T-helper 1 cell (primary cell): ENCODE data around the gene USP47.

Experiments
- DNase-seq, 5 donors: peaks; one replicate each; pipeline ENCODE4 v3.0.0-alpha.2; 2012 to 2020

Gene USP47

DNA sequence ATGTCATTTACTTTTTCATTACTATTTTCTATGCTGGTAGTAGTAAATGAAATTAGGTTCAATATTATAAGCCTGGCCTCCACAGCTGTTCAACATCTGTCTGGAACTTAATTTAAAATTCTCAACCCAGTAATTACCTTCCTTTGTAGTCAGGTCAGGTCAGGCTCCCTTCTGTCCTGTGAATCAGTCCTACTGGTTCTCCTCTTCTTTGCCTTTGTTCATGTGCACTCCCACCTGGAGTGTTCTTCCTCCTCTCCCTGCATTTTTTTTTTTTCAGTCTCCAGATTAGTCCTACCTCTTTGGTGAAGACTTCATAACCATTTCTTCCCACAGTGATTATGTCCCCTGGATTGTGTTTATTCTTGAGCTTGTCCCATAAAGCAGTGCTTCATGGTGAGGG, 98.8 kb downstream of the USP47 start:
- no peak for DNase-seq

DNA sequence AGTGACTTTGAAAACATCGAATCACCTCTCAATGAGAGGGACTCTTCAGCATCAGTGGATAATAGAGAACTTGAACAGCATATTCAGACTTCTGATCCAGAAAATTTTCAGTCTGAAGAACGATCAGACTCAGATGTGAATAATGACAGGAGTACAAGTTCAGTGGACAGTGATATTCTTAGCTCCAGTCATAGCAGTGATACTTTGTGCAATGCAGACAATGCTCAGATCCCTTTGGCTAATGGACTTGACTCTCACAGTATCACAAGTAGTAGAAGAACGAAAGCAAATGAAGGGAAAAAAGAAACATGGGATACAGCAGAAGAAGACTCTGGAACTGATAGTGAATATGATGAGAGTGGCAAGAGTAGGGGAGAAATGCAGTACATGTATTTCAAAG, 100.9 kb downstream of the USP47 start:
- DNase-seq: no peak

DNA sequence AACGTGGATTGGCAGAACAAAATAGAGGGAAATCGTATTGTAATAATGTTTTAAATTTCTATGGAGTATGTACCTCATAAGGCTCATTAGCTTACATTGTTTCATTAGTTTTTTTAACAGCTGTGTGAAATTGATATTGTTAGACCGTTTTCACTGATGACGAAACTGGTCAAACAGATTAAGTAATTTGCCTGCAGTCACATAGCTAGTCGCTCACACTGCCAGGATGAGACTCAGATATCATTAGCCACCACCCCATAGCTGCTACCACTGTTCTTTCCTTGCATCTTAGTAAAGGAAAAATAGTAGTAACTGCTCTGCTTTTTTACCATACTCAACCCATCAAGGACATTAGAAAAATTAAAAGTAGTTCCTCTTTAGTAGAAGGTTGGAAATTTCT, 102.7 kb downstream of the USP47 start:
- no peak for DNase-seq

DNA sequence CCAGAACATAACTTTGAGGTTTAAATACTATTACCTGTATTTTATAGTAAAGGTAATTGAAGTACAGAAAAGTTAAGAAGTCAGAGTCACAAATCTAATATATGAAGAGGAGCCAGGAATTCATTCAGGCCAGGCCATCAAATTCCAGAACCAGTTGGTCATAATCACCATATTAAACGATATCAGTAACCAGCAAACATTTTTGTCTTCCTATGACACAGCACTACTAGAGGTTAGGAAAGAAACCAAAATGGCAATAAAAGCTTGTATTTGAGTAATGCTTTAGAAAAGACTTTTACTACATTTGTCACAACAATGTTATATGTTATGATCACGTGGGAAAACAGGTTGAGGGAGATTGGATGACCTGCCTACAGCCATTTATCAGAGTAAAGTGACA, 104.4 kb downstream of the USP47 start:
- no peak for DNase-seq

DNA sequence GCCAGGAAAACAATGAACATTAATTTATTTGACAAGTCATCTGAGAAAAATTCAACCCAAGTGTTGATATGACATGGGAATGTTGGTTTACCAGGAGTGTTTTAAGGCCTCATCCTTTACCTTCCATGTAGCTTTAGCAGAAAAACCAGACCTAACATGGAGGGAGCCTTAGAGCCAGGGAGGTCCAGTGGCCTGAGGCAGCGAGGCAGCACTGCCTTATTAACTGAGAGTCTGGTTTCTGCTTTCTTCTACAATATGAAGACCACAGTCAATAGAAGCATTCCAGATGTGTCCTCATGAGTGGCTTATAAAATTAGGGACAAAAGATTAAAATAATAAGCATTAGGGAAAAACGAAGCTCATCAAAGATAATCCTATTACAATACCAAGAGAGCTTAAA, 105.1 kb downstream of the USP47 start:
- no peak for DNase-seq

DNA sequence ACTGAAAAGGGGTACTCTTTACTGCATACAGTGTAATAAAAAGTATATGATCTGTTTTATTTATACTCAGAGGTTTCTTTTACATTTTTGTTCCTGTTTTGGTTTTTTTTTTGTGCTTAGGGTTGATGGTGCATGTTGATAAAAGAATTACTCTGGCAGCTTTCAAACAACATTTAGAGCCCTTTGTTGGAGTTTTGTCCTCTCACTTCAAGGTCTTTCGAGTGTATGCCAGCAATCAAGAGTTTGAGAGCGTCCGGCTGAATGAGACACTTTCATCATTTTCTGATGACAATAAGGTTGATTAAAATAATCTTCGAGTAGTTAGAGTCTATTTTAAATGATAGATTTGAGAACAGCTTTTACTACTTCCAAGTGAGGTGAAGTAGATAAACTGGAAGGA, 106.1 kb downstream of the USP47 start:
- DNase-seq: no peak

DNA sequence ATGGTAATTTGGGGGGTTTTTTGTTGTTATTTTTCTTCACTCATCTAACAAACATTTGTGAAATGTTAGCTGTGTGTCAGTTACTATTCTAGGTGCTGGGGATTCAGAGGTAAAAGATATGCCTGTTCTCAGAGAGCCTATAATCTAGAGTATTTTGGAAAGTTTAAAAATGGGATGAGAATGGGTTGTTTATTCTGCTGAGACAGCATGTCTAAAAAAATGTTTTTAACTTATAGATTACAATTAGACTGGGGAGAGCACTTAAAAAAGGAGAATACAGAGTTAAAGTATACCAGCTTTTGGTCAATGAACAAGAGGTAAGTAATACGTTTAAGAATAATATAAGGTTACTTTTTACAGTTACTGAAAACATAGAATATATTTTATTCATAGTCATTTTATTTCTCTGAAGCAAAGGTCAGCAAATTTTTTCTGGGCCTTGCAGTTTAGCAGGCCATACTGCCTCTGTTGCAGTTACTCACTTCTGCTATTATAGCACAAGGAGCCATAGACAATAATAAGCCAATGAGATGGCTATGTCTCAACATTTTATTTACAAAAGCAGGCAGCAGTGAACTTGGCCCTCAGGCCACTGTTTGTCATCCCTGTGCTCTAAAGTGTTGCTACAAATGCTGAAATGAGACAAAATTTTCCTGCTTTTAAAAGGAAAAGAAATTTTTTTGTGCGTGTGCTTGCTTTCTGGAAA, 106.6 kb downstream of the USP47 start:
- no peak for DNase-seq

DNA sequence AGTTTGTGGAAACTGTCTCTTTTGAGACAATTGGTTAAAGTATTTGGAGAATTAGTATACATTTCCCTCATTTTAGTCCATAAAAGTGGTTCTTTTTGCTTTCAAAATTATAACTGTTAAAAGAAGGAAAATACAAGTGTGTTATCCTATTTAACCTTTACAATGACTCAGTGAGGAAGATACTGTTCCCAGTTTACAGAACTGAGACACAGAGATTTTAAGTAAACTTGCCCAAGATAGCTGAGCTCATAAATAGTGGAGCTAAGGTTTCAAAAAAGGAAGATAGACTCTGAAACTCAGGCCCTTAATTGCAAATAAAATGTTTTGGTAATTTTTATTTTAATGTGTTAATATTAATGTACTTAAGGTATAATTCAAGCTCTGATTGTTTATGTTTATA, 107.7 kb downstream of the USP47 start:
- DNase-seq: no peak

DNA sequence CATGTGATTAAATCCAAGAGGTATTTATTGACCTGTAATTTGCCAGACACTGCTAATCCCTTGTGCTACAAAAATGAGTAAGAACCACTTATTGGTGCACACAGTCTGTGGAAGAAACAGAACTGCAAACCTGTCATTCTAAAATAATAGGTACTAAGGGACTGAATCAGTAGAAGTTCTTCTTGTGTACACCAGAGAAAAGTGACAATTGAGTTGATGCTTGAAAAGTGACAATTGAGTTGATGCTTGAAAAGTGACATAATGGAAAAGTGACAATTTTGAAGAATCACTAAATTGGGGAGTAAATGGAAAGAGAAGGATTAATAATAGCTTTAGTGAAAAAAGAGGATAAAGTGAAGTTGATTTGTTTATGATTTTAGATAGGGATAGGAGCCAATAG, 110.3 kb downstream of the USP47 start:
- no peak for DNase-seq

DNA sequence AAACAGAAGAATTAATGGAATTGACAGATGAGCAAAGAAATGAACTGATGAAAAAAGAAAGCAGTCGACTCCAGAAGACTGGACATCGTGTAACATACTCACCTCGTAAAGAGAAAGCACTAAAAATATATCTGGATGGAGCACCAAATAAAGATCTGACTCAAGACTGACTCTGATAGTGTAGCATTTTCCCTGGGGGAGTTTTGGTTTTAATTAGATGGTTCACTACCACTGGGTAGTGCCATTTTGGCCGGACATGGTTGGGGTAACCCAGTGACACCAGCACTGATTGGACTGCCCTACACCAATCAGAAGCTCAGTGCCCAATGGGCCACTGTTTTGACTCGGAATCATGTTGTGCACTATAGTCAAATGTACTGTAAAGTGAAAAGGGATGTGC, 114.2 kb downstream of the USP47 start:
- DNase-seq: no peak

DNA sequence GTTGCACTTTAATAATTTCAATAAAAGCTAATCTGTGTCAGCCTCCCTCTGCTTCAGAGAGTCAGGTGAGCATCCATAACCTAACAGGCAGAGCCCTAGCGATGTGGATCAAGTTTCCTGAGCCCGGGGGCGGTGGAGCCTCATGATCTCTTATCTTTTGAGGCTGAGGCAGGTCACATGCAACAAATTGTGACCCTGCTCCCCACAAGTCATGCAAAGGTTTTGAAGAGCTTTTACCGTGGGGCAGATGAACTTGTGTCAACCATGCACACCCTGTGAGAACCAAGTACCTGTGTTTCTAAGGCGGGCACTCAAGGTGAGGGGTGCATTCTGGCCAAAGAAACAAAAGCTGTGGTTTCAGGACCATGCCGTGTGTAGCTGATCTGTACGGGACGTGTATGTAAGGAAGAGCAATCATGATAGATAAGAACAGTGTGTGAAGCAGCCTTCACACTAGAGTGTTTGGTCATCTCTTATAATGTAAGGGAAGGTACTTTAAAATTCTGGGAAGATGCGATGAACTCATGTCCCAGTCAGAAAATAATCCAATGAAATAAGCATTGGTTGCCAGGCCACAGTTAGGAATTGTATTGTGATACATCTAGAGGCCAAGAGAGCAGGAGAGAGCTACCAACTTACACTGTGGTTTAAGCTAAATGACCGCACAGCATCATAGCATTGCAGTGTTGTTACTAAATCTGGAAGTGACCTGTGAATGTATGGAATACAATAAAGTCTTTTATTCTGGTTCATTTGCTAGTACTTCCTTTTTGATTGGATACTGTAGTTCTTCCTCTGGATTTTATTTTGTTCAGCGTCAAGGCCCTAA, 116.8 kb downstream of the USP47 start:
- no peak for DNase-seq

DNA sequence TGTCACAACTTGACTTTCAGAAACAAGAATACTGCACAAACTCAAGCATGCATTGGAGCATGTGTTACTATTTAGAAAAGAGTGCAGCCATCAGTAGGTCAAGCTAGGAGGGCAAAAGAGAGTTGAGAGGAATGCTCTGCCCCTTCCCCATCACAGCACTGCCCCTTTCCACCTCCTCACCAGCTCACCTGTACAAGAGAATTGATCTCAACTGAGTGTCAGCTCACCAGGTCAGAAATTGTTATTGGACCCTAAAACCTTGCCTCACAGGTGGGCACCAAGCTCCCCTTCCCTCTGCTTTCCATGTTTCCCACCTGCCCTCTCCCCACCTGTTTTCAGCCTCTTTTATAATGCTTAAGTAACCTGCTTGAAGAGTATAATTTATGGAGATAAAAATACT, 117.8 kb downstream of the USP47 start:
- DNase-seq: no peak

DNA sequence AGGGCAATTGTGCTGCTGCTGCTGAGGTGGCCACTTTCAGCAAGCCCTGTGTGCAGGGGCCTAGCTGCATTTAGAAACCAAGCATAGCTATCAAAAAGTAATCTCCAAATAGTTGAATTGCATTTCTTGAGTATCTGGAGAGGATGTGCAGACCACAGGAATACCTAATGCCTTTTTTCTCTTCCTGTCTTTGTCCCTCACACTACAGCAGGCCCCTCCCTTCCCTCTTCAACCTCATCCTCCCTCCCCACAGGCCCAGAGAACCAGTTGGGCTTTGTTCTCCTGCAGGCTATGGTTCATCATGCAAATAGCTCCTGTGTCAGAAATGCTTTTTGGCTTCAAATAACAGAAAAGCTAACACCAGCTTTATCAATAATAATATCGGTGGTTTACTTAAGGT, 118.9 kb downstream of the USP47 start:
- DNase-seq: peak in 1 of 5 donors; percentile 42

DNA sequence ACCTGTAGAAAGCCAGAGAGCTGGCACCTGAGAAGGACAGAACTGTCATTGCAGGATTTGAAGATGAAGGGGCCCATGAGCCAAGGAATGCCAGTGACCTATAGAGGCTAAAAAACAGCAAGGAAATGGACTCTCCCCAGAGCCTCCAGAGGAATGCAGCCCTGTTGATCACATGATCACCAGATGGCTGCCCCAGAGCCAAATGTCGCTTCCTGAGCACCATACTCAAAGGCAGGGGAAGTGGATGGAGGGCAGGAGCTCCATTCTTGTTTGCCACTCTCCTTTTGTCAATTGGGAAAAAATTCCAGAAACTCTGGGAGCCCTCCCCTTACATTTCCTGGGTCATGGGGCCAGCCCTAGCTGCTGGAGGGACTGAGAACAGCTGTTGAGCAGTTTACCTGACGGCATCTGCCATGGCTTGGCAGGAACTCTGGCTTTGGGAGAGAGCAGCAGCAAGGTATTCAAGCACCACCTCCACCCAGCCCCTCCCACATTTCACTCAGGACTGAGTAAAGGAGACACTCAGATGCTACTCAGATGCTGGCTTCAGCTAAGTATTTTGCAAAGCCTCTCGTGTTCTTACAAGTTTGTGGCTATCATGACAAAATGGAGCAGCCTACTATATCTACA, 119.7 kb downstream of the USP47 start:
- no peak for DNase-seq

DNA sequence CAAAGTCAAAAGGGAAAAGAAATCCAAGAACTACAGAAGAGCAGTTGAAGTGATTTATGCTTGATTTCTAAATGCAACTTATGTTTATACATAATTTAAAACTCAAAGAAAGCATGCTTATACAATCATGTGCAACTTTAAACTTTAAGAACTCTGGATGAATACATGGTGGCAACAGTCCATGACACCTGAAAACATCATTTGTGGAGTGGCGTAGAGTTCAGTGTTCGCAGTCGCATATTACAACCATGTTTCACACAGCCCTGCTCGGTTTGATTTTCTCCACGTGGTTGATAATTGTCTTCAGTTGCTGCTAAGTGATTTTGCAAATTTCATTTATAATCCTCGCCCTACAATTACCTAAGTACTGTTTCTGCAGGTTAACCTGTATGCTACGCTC, 121.3 kb downstream of the USP47 start:
- DNase-seq: no peak

DNA sequence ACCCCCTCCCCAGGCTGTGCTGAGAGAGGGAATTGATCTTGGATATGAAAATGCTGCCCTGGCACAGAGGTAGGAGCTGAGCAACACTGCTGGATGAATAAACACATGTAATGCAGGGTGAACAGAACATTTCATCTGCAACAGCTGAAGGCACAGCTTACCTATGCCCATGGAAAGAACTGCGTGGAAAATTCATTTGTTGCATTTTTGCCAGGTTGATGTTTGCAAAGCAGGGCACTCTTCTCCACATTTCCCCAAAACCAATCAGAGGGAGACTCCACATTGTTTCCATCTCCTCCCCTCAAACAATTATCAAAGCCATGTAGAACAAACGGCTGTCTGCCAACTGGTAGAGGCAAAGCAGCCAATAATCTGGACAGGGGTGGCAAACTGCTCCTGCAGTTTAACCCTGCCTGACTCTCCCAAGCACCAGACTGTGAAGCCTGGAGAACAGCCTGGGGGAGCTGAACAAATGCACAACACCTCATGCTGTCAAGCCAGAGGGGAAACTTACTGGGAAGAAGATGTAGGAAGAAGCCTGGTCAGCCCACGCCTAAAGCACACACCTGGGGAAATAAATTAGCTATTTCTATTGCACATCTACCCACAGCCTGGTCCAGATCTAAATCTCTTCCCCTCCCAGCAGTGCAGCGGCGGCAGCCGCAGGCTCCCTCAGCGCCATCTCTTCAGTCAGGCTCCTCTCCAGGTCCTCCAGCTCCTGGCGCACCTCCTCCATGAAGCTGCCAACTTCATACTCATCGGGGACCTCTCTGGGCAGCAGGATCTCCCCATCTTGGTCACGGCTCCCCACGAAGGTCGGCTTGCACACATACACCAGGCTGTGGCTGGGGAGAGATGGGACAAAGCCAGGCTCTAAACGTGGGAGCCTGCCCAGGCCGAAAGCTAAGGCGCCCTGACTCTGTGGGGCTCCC, 122.3 kb downstream of the USP47 start:
- no peak for DNase-seq

DNA sequence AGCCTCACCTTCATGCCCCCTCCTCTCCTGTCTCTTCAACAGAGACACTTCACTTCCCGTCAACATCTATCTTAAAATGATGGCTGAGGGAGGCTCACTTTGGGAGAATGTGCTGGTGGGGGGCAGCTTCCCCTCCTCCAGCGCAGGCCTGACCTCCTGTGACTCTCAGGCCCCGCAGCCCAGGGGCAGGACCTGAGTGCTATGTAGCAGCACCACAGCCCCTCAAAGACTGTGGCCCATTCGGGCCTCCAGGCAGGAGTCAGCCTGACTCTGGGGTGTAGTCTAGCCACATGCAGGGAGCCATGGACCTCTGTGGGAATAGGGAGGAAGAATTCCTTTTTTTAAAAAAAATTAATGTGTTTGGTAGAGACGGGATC, 123.0 kb downstream of the USP47 start:
- no peak for DNase-seq

DNA sequence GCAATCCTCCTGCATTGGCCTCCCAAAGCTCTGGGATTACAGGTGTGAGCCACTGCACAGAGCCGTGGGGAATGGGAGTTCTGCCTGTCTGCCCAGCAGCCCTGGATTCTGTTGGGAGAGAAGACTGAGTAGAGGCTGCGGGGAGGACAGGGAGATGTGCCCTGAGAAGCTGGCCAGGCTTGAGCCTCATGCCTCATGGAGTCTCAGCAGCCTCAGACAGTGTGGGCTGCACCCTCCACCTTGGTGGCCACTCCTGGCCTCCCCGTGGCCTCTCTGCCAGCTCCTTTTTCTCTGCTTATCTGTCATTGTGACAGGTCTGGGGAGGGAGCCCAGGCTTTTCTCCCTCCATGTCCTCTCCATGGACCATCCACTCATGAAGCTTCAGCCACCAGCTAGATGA, 123.4 kb downstream of the USP47 start:
- DNase-seq: no peak

DNA sequence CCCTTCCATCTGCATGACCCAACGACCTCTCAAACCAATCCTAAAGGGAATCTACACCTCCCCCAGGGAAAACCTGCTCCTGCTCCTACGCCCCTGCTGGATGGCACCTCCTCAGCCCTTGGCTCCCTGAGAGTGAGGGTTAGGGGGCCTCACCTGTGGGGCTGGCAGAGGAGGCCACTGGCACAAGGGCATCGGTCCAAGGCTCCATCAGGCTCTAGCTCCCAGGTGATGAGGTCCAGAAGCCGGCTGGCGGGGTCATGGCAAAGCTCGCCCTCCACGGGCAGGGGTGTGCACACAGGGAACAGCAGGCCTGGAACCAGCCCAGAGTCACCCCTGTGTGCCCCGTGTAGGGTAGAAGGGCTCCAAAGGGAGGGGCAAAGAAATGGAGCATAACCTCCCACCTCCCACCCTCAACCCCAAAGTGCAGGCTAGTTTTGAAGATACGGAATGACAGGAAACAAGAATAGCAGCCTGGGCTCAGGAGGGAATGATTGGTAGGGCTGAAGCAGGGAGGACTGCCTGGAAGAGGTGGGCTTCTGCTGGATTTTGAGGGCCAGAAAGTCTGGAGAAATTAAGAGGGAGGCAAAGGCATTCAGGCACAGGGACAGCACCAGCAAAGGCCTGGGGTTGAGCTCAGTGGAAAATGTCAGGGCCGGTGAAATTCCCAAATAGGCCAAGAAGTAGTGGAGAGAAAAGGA, 124.0 kb downstream of the USP47 start:
- DNase-seq: no peak

DNA sequence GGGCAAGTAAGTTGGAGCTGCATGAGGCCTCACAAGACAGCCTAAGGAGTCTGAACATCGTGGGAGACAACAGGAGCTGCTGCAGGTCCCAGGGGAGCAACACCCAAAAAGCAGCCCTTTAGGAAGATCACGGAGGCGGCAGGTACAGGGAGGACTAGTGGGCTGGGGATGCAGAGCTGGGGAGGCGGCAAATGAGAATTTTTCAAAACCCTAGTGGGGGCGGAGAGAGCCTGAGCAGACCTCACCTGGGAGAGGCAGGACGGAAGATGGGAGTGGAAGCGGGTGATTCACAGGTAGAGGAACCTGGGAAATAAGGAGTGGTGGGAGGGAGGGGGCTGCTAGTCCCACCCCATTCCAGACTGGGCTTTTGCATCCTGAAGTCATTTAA, 124.6 kb downstream of the USP47 start:
- no peak for DNase-seq

DNA sequence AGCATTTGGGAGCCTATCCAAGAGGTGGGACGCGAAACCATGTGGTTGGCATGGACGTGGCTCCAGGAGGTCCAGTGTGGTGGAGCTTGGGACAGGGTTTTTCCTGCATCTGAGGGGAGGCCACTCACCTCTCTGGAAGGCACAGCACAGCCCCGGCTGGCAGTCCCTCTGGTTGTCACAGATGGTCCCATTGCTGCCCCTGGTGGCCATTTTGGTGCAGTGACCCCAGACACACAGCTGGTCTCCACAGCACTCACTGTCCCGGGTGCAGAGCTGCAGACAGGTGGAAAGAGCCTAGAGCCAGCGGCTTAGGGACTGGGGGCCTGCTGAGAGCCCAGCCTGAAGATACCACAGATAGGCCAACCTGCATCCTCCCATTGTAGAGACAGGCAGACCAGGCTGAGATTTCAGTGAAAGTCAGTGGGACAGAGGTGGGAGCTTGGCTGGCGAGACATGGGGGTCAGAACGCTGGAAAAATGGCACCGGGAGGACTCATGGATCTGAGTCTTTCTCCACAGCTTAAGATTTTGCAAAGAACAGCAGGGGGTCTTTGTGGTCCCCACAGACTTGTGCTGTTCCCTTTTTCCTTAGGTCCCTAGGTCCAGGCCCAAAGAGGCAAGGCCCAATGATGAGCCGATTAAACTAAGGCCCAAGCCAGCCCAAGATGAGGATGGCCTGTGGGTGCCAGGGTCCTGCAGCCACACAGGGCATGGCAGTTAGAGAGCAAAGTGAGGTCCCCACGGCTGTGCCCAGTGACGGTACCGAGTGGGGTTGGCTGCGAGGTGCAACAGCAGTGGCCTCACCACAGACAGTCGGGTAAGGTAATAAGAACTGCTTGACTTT, 125.3 kb downstream of the USP47 start:
- peak in 4 of 5 donors; percentile 41 to 66 (median 50) for DNase-seq
